Ovary (tissue), 3 donors: Measurements from ENCODE around the gene LRRC18.

Experiments used
- CTCF ChIP-seq, 3 donors: fragments of 450-650 bp in 2 of 3; fragments of 200-600 bp in 1 of 3; IDR thresholded peaks; one replicate each; pipeline versions ENCODE4 v1.5.1 to v1.8.0; 2016 to 2022; ENCODE audit warnings: antibody characterized with exemption in 3 of 3, mild to moderate bottlenecking in 1 of 3
- EP300 ChIP-seq: sonication (generic); formaldehyde crosslinking; IDR thresholded peaks from one replicate; pipeline ENCODE4 v1.6.1; 2017; ENCODE audit warnings: antibody characterized with exemption
- POLR2A ChIP-seq: fragments of 450-650 bp; IDR thresholded peaks from one replicate; pipeline ENCODE4 v1.6.1; 2017; ENCODE audit warnings: antibody characterized with exemption, mild to moderate bottlenecking, moderate library complexity
- donor health status: DM: no; HTN: no; CAD: no.

- TF ChIP-seq CTCF (IDR thresholded peaks at IDR 0.05) (no peak), POLR2A (no peak), EP300 (no peak)
Observed at GRCh38 chr10:48901319-48901718, 38.3 kb downstream of the LRRC18 start.
